IMR-90 (cell line): ENCODE results near the gene ASPG. TPM values are rescaled to one million over a fixed set of nuclear protein-coding genes. Genes with fewer than 3 reads are reported as not detected.

Experiments
- ATAC-seq: fragments of 200-7000 bp; cut with Tn5 transposase; 2 replicates; pipeline ENCODE4 v1.9.1; 2020; ENCODE audit warnings: low read depth, mild to moderate bottlenecking, moderate library complexity
- BruUV-seq: library from RNA; stranded (reverse); fragments of 400-500 nt; replicated peaks from 2 replicates; lab custom pipeline; 2021; lab: Mats Ljungman, UMichigan
- CTCF ChIA-PET: fragments of 300-600 bp; formaldehyde crosslinking; extraction: SDS; loops from one replicate; lab custom pipeline; 2021; ENCODE audit warnings: antibody characterized with exemption; lab: Yijun Ruan, JAX
- POLR2A ChIA-PET: fragments of 300-600 bp; sonication (Branson Sonifier 250); formaldehyde crosslinking; loops from one replicate; lab custom pipeline; 2022; ENCODE audit warnings: antibody characterized with exemption; ENCODE audit not compliant: unreplicated experiment; lab: Charles Lee
- DNase-seq: peaks from one replicate; pipeline ENCODE4 v3.0.0; 2013
- H2AFZ ChIP-seq: replicated peaks from 2 replicates; pipeline ENCODE3; 2013; ENCODE audit warnings: low read length, mild to moderate bottlenecking; ENCODE audit not compliant: poor library complexity
- H2AK5ac ChIP-seq: 2 replicates; pipeline ENCODE4 v1.6.1; 2013; ENCODE audit warnings: low read depth, low read length, inconsistent platforms
- H2AK9ac ChIP-seq: replicated peaks from 2 replicates; pipeline ENCODE3; 2013; ENCODE audit warnings: mild to moderate bottlenecking, low read depth, low read length, moderate library complexity; ENCODE audit not compliant: poor library complexity
- H2BK120ac ChIP-seq: 2 replicates; pipeline ENCODE4 v1.6.1; 2013; ENCODE audit warnings: low read depth, low read length, inconsistent platforms
- H2BK15ac ChIP-seq: 3 replicates; pipeline ENCODE4 v1.6.1; 2013; ENCODE audit warnings: low read depth, low read length, inconsistent platforms
- H2BK20ac ChIP-seq: 2 replicates; pipeline ENCODE4 v1.6.1; 2013; ENCODE audit warnings: low read depth, mild to moderate bottlenecking, inconsistent platforms, low read length, moderate library complexity
- H2BK5ac ChIP-seq: 2 replicates; pipeline ENCODE4 v1.6.1; 2013; ENCODE audit warnings: mild to moderate bottlenecking, low read depth, low read length, inconsistent platforms; ENCODE audit not compliant: poor library complexity, severe bottlenecking
- H3K14ac ChIP-seq: replicated peaks from 2 replicates; pipeline ENCODE4 v1.6.1; 2013; ENCODE audit warnings: low read depth, low read length, inconsistent platforms
- H3K18ac ChIP-seq: 2 replicates; pipeline ENCODE4 v1.6.1; 2013; ENCODE audit warnings: low read depth, low read length, control low read depth
- H3K23ac ChIP-seq: 2 replicates; pipeline ENCODE4 v1.6.1; 2013; ENCODE audit warnings: low read depth, low read length, inconsistent platforms
- H3K27ac ChIP-seq: 2 replicates; pipeline ENCODE4 v1.5.1; 2013; ENCODE audit warnings: mild to moderate bottlenecking, control low read depth, low read length; ENCODE audit not compliant: insufficient read depth
- H3K27me3 ChIP-seq: 2 replicates; pipeline ENCODE4 v1.6.1; 2013; ENCODE audit warnings: low read length; ENCODE audit not compliant: control insufficient read depth, insufficient read depth
- H3K36me3 ChIP-seq: 2 replicates; pipeline ENCODE4 v1.6.1; 2013; ENCODE audit warnings: low read length, mixed read lengths; ENCODE audit not compliant: control insufficient read depth, insufficient read depth
- H3K4ac ChIP-seq: 2 replicates; pipeline ENCODE4 v1.6.1; 2013; ENCODE audit warnings: low read depth, low read length, inconsistent platforms
- H3K4me1 ChIP-seq: 2 replicates; pipeline ENCODE4 v1.6.1; 2013; ENCODE audit warnings: low read length, mixed read lengths; ENCODE audit not compliant: control insufficient read depth, insufficient read depth
- H3K4me2 ChIP-seq: 2 replicates; pipeline ENCODE4 v1.6.1; 2013; ENCODE audit warnings: low read depth, mild to moderate bottlenecking, control low read depth, low read length, moderate library complexity
- H3K4me3 ChIP-seq: 2 replicates; pipeline ENCODE4 v1.5.1; 2013; ENCODE audit warnings: low read depth, mild to moderate bottlenecking, control low read depth, low read length, moderate library complexity; ENCODE audit not compliant: insufficient read depth
- H3K56ac ChIP-seq: 2 replicates; pipeline ENCODE4 v1.6.1; 2013; ENCODE audit warnings: low read length, inconsistent platforms; ENCODE audit not compliant: insufficient read depth; ENCODE audit errors: extremely low read depth
- H3K79me1 ChIP-seq, 2 experiments: 2 replicates each; pipeline ENCODE4 v1.6.1; 2013; ENCODE audit warnings: low read length in 2 of 2, inconsistent platforms in 1 of 2, low read depth in 1 of 2
- H3K9ac ChIP-seq: 2 replicates; pipeline ENCODE4 v1.6.1; 2013; ENCODE audit warnings: low read depth, low read length, control low read depth
- H3K9me1 ChIP-seq: 2 replicates; pipeline ENCODE4 v1.6.1; 2013; ENCODE audit warnings: low read length, inconsistent platforms; ENCODE audit not compliant: insufficient read depth
- H3K9me3 ChIP-seq: 2 replicates; pipeline ENCODE4 v1.6.1; 2013; ENCODE audit warnings: low read length; ENCODE audit not compliant: control insufficient read depth, insufficient read depth
- H4K20me1 ChIP-seq: 2 replicates; pipeline ENCODE4 v1.6.1; 2013; ENCODE audit warnings: low read length, inconsistent platforms; ENCODE audit not compliant: insufficient read depth
- H4K5ac ChIP-seq: 2 replicates; pipeline ENCODE4 v1.6.1; 2013; ENCODE audit warnings: mild to moderate bottlenecking, low read depth, low read length, control low read depth
- H4K8ac ChIP-seq, 2 experiments: 2 replicates each; pipeline ENCODE4 v1.6.1; 2013; ENCODE audit warnings: low read depth in 2 of 2, low read length in 2 of 2, control low read depth in 1 of 2, inconsistent platforms in 1 of 2
- H4K91ac ChIP-seq: 2 replicates; pipeline ENCODE4 v1.6.1; 2013; ENCODE audit warnings: low read depth, low read length, inconsistent platforms; ENCODE audit not compliant: insufficient read depth
- BHLHE40 ChIP-seq: fragments of 150-350 bp; IDR thresholded peaks from 2 replicates; pipeline ENCODE4 v1.6.1; 2016; ENCODE audit warnings: mild to moderate bottlenecking, low read depth, low read length
- CEBPB ChIP-seq: IDR thresholded peaks from 2 replicates; pipeline ENCODE4 v1.6.1; 2012; ENCODE audit warnings: low read depth, low read length, improper control_type of control experiment
- CHD1 ChIP-seq: IDR thresholded peaks from 2 replicates; pipeline ENCODE4 v1.6.1; 2012; ENCODE audit warnings: low read depth, low read length, improper control_type of control experiment
- CTCF ChIP-seq: conservative IDR thresholded peaks from 2 replicates; pipeline ENCODE4 v1.5.1; 2012; ENCODE audit warnings: mild to moderate bottlenecking, low read depth, low read length, improper control_type of control experiment
- ELK1 ChIP-seq: fragments of 150-350 bp; IDR thresholded peaks from 2 replicates; pipeline ENCODE4 v1.6.1; 2016; ENCODE audit warnings: low read depth, mild to moderate bottlenecking, low read length, moderate library complexity, borderline replicate concordance
- FOS ChIP-seq: fragments of 150-350 bp; IDR thresholded peaks from 2 replicates; pipeline ENCODE4 v1.6.1; 2016; ENCODE audit warnings: low read depth, low read length
- MAFK ChIP-seq: IDR thresholded peaks from 2 replicates; pipeline ENCODE4 v1.6.1; 2012; ENCODE audit warnings: low read depth, low read length, improper control_type of control experiment
- MAZ ChIP-seq: IDR thresholded peaks from 2 replicates; pipeline ENCODE4 v1.6.1; 2012; ENCODE audit warnings: low read depth, mild to moderate bottlenecking, low read length, improper control_type of control experiment, moderate library complexity, borderline replicate concordance
- MXI1 ChIP-seq: IDR thresholded peaks from 2 replicates; pipeline ENCODE4 v1.6.1; 2012; ENCODE audit warnings: low read depth, mild to moderate bottlenecking, low read length, moderate library complexity, borderline replicate concordance
- NFE2L2 ChIP-seq: fragments of 150-350 bp; IDR thresholded peaks from 2 replicates; pipeline ENCODE4 v1.6.1; 2016; ENCODE audit warnings: low read depth, mild to moderate bottlenecking, low read length
- POLR2A ChIP-seq: IDR thresholded peaks from 2 replicates; pipeline ENCODE4 v1.6.1; 2012; ENCODE audit warnings: mild to moderate bottlenecking, low read depth, low read length
- RAD21 ChIP-seq: IDR thresholded peaks from 2 replicates; pipeline ENCODE4 v1.6.1; 2012; ENCODE audit warnings: low read length, improper control_type of control experiment
- RCOR1 ChIP-seq: IDR thresholded peaks from 2 replicates; pipeline ENCODE4 v1.6.1; 2012; ENCODE audit warnings: mild to moderate bottlenecking, low read length, improper control_type of control experiment; ENCODE audit not compliant: insufficient replicate concordance
- RFX5 ChIP-seq: IDR thresholded peaks from 2 replicates; pipeline ENCODE4 v1.8.0; 2012; ENCODE audit warnings: low read depth, mild to moderate bottlenecking, low read length, moderate library complexity
- SMC3 ChIP-seq: fragments of 150-350 bp; IDR thresholded peaks from 2 replicates; pipeline ENCODE4 v1.6.1; 2016; ENCODE audit warnings: low read depth, mild to moderate bottlenecking, antibody characterized with exemption, low read length, moderate library complexity
- USF2 ChIP-seq: fragments of 150-350 bp; IDR thresholded peaks from 2 replicates; pipeline ENCODE4 v1.6.1; 2017; ENCODE audit warnings: mild to moderate bottlenecking, antibody characterized with exemption, low read length, low read depth
- WGBS, 2 experiments: methylation state at CpG; one replicate each; pipeline versions ENCODE4 v1.1.5 to v1.1.7; 2013; ENCODE audit warnings: missing lambda C conversion rate in 2 of 2; ENCODE audit not compliant: insufficient read length in 1 of 2; ENCODE audit errors: extremely low coverage in 2 of 2; 5-methylcytosine and 5-hydroxymethylcytosine counted together
- dilution Hi-C: fragments of 300-500 bp; cut with HindIII; formaldehyde crosslinking; loops from one replicate; pipeline ENCODE4 v1.14.3; 2018; ENCODE audit warnings: low sequenced_read_pairs; ENCODE audit not compliant: unreplicated experiment
- in situ Hi-C: fragments of 300-500 bp; cut with MboI; formaldehyde crosslinking; loops from 3 replicates; pipeline ENCODE4 v1.14.3; 2019; ENCODE audit warnings: low sequenced_read_pairs, inconsistent platforms, mixed read lengths
- intact Hi-C: fragments of 100-400 bp; cut with micrococcal nuclease; formaldehyde crosslinking; loops from 2 replicates; pipeline ENCODE4 v1.10.0; 2022
- polyA plus RNA-seq, 3 experiments: library from polyadenylated mRNA; depleted of rRNA; stranded (reverse); fragments of >200 nt; gene quantifications; 2 replicates each; pipeline ENCODE4 v1.2.3, GENCODE V29; 2012; ENCODE audit warnings: low replicate concordance in 1 of 3
- total RNA-seq: library from RNA; depleted of rRNA; stranded (reverse); fragments of >200 nt; gene quantifications from 2 replicates; pipeline ENCODE4 v1.2.3, GENCODE V29; 2012

The ASPG gene
- total and polyA plus RNA-seq, 2 of the 4 experiments (the other 2 are of a cell fraction) = not detected

- Histone ChIP-seq H2BK5ac (no peak overlapping the region), H3K4me3 (no peak overlapping the region), H4K8ac (no peak overlapping the region), H4K20me1 (no peaks in the 10 kb centered on the region), H2AFZ (no peak overlapping the region), H4K91ac (no peak overlapping the region), H3K9me1 (no peaks in the 10 kb centered on the region), H2BK15ac (no peak overlapping the region), H3K4ac (no peak overlapping the region), H3K56ac (no peak overlapping the region), H2BK20ac (no peak overlapping the region), H2AK9ac (no peak overlapping the region), H3K9ac (no peak overlapping the region), H2BK120ac (no peak overlapping the region), H3K9me3 (no peaks in the 10 kb centered on the region), H3K14ac (no peak overlapping the region), H3K79me1 (no peaks in the 10 kb centered on the region), H3K18ac (no peak overlapping the region), H3K4me2 (no peak overlapping the region), H3K27ac (no peak overlapping the region), H3K27me3 (peaks cover 4% of the 10 kb centered on the region), H2AK5ac (no peak overlapping the region), H3K23ac (no peak overlapping the region), H4K5ac (no peak overlapping the region), H3K4me1 (no peaks in the 10 kb centered on the region), H3K36me3 (no peaks in the 10 kb centered on the region)
- no peak for TF ChIP-seq FOS
- no peak for TF ChIP-seq CTCF
- no peak for TF ChIP-seq POLR2A
- TF ChIP-seq NFE2L2 = no peak
- TF ChIP-seq CHD1 = no peak
- TF ChIP-seq RCOR1 = no peak
- TF ChIP-seq USF2 = no peak
- no peak for TF ChIP-seq BHLHE40
- TF ChIP-seq MXI1 = no peak
- no peak for TF ChIP-seq CEBPB
- TF ChIP-seq SMC3 = no peak
- TF ChIP-seq ELK1 = no peak
- no peak for TF ChIP-seq RFX5
- no peak for TF ChIP-seq MAZ
- TF ChIP-seq MAFK = no peak
- TF ChIP-seq RAD21 = no peak
- DNase-seq (no peak), ATAC-seq (no peak)
- CTCF ChIA-PET = no interaction called here
- intact Hi-C loops = no loop called here
- POLR2A ChIA-PET = no interaction called here
- BruUV-seq = no TSS peak
- 84% methylated on average over 7 of the region's 13 CpGs; no CpG with 5 or more reads in 1 of the 2 experiments for WGBS, 2 experiments
- dilution Hi-C loops = no loop called here
- in situ Hi-C loops = loop anchor here (25.0 kb wide), 2 partner anchors 476 to 551 kb away; no protein-coding TSS in a partner anchor
Observed at GRCh38 chr14:104086210-104086660, 735 bp downstream of the ASPG start.
